B cell (primary cell): Measurements from ENCODE around the gene PLEKHA5. TPM values are rescaled to one million over a fixed set of nuclear protein-coding genes. Genes with fewer than 3 reads are reported as not detected.

Experiments
- ATAC-seq: fragments of 200-7000 bp; cut with Tn5 transposase; one replicate; pipeline ENCODE4 v1.10.0; 2021; ENCODE audit warnings: low read depth, mild to moderate bottlenecking, moderate number of reproducible peaks, moderate library complexity
- CTCF ChIA-PET: fragments of 350-600 bp; sonication (Branson Sonifier 250); formaldehyde crosslinking; loops from one replicate; lab custom pipeline; 2021; ENCODE audit warnings: antibody characterized with exemption, inconsistent platforms; lab: Charles Lee
- POLR2A ChIA-PET: fragments of 350-600 bp; sonication (Branson Sonifier 250); formaldehyde crosslinking; loops from one replicate; lab custom pipeline; 2021; ENCODE audit warnings: antibody characterized with exemption; lab: Charles Lee
- DNase-seq: peaks from one replicate; pipeline ENCODE4 v3.0.0; 2013
- H2AFZ ChIP-seq: 2 replicates; pipeline ENCODE4 v1.6.1; 2012; ENCODE audit warnings: mild to moderate bottlenecking, low read depth, low read length; ENCODE audit not compliant: insufficient read depth, poor library complexity, severe bottlenecking
- H3K27ac ChIP-seq, 2 donors: 1 replicate in 1 of 2; 2 replicates in 1 of 2; pipeline ENCODE4 v1.5.1; 2012 to 2013; ENCODE audit warnings: low read length in 2 of 2, mild to moderate bottlenecking in 2 of 2, moderate library complexity in 1 of 2
- H3K27me3 ChIP-seq, 4 experiments: fragments of 200-600 bp in 1 of 4; sonication (generic) in 1 of 4; replicated peaks in 1 of 4; 1 replicate in 2 of 4; 2 replicates in 2 of 4; pipeline versions ENCODE4 v1.6.1 to v1.7.0; 2013 to 2016; ENCODE audit warnings: low read length in 3 of 4, mild to moderate bottlenecking in 2 of 4, mixed read lengths in 1 of 4, moderate library complexity in 1 of 4; ENCODE audit not compliant: insufficient read depth in 4 of 4, control insufficient read depth in 3 of 4; ENCODE audit errors: control extremely low read depth in 1 of 4
- H3K36me3 ChIP-seq, 2 experiments: replicated peaks in 1 of 2; 1 replicate in 1 of 2; 2 replicates in 1 of 2; pipeline versions ENCODE4 v1.6.1 to v1.7.1; 2013; ENCODE audit warnings: low read length in 1 of 2; ENCODE audit not compliant: insufficient read depth in 2 of 2, control insufficient read depth in 1 of 2; ENCODE audit errors: control extremely low read depth in 1 of 2, extremely low read depth in 1 of 2
- H3K4me1 ChIP-seq, 2 donors: fragments of 200-600 bp in 1 of 2; sonication (generic) in 1 of 2; 1 replicate in 1 of 2; 2 replicates in 1 of 2; pipeline versions ENCODE4 v1.5.1 to v1.6.1; 2013 to 2017; ENCODE audit warnings: low read length in 2 of 2; ENCODE audit not compliant: control insufficient read depth in 2 of 2, insufficient read depth in 2 of 2
- H3K4me2 ChIP-seq: replicated peaks from 2 replicates; pipeline ENCODE3; 2012; ENCODE audit warnings: mild to moderate bottlenecking, low read depth, low read length; ENCODE audit not compliant: poor library complexity, severe bottlenecking
- H3K4me3 ChIP-seq, 5 experiments: fragments of 200-600 bp in 1 of 5; sonication (generic) in 1 of 5; 1 replicate in 3 of 5; 2 replicates in 2 of 5; pipeline versions ENCODE4 v1.5.1 to v1.7.0; 2011 to 2016; ENCODE audit warnings: low read length in 4 of 5, mild to moderate bottlenecking in 4 of 5, low read depth in 2 of 5, control low read depth in 1 of 5, moderate library complexity in 1 of 5; ENCODE audit not compliant: insufficient read depth in 1 of 5; ENCODE audit errors: control extremely low read depth in 1 of 5, extremely low read depth in 1 of 5
- H3K79me2 ChIP-seq: fragments of 200-600 bp; sonication (generic); one replicate; pipeline ENCODE4 v1.6.0; 2016; ENCODE audit warnings: low read length; ENCODE audit not compliant: control insufficient read depth, insufficient read depth
- H3K9ac ChIP-seq: fragments of 200-600 bp; sonication (generic); 2 replicates; pipeline ENCODE4 v1.6.1; 2017; ENCODE audit warnings: mild to moderate bottlenecking, low read length, moderate library complexity
- H3K9me3 ChIP-seq, 3 donors: one replicate each; pipeline versions ENCODE4 v1.6.1 to v1.7.1; 2013; ENCODE audit warnings: low read length in 2 of 3; ENCODE audit not compliant: control insufficient read depth in 2 of 3, insufficient read depth in 1 of 3; ENCODE audit errors: control extremely low read depth in 1 of 3
- H4K20me1 ChIP-seq: 2 replicates; pipeline ENCODE4 v1.6.0; 2012; ENCODE audit warnings: mild to moderate bottlenecking, low read length; ENCODE audit not compliant: insufficient read depth, control insufficient read depth, poor library complexity, severe bottlenecking
- H3K27ac Mint-ChIP-seq: one replicate; pipeline ENCODE4 v1.8.0; 2021; ENCODE audit warnings: mixed read lengths
- H3K27me3 Mint-ChIP-seq: one replicate; pipeline ENCODE4 v1.8.0; 2021; ENCODE audit warnings: mixed read lengths
- H3K4me1 Mint-ChIP-seq: one replicate; pipeline ENCODE4 v1.8.0; 2021; ENCODE audit warnings: mixed read lengths
- H3K4me3 Mint-ChIP-seq: one replicate; pipeline ENCODE4 v1.8.0; 2021; ENCODE audit warnings: mixed read lengths
- H3K9me3 Mint-ChIP-seq: one replicate; pipeline ENCODE4 v1.8.0; 2022; ENCODE audit warnings: mixed read lengths; ENCODE audit not compliant: insufficient read depth
- EZH2 ChIP-seq: IDR thresholded peaks from 2 replicates; pipeline ENCODE4 v1.6.1; 2012; ENCODE audit warnings: borderline replicate concordance, low read depth, mild to moderate bottlenecking, moderate library complexity, low read length; ENCODE audit not compliant: insufficient read depth, poor library complexity, severe bottlenecking
- WGBS: methylation state at CpG from one replicate; pipeline ENCODE4 v1.1.5; 2013; ENCODE audit warnings: missing lambda C conversion rate; ENCODE audit not compliant: insufficient coverage; 5-methylcytosine and 5-hydroxymethylcytosine counted together
- intact Hi-C: fragments of 100-400 bp; cut with micrococcal nuclease; formaldehyde crosslinking; loops from one replicate; pipeline ENCODE4 v1.10.0; 2022
- polyA plus RNA-seq: library from polyadenylated mRNA; depleted of rRNA; stranded (reverse); fragments of >200 nt; gene quantifications from 2 replicates; pipeline ENCODE4 v1.2.3, GENCODE V29; 2012
- total RNA-seq, 2 donors: library from RNA; stranded (reverse); fragments of 120-200 nt in 1 of 2; gene quantifications; 1 replicate in 1 of 2; 2 replicates in 1 of 2; pipeline versions ENCODE4 v1.2.3 to v1.2.4, GENCODE V29; 2013 to 2022
- TF ChIP-seq, protein P1 (sequence below): fragments of 200-600 bp; IDR thresholded peaks from one replicate; pipeline ENCODE4 v1.8.0; 2022; ENCODE audit warnings: antibody characterized with exemption, mild to moderate bottlenecking

Gene PLEKHA5
- total and polyA plus RNA-seq, 2 donors (not counting 1 experiment from before 2014, with no cell fraction given), result 0.03 to 0.22 TPM

GRCh38 chr12:19154686-19155085 lies 25.2 kb downstream of the PLEKHA5 start:
- no peak overlapping the region for H2AFZ ChIP-seq
- no peaks in the 10 kb centered on the region for H3K4me1 ChIP-seq
- H3K4me3 ChIP-seq, result no peak overlapping the region
- TF ChIP-seq, protein P1, sequence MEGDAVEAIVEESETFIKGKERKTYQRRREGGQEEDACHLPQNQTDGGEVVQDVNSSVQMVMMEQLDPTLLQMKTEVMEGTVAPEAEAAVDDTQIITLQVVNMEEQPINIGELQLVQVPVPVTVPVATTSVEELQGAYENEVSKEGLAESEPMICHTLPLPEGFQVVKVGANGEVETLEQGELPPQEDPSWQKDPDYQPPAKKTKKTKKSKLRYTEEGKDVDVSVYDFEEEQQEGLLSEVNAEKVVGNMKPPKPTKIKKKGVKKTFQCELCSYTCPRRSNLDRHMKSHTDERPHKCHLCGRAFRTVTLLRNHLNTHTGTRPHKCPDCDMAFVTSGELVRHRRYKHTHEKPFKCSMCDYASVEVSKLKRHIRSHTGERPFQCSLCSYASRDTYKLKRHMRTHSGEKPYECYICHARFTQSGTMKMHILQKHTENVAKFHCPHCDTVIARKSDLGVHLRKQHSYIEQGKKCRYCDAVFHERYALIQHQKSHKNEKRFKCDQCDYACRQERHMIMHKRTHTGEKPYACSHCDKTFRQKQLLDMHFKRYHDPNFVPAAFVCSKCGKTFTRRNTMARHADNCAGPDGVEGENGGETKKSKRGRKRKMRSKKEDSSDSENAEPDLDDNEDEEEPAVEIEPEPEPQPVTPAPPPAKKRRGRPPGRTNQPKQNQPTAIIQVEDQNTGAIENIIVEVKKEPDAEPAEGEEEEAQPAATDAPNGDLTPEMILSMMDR, result no peak
- CTCF ChIA-PET, result no interaction called here
- Mint-ChIP-seq H3K9me3 (no peaks in the 10 kb centered on the region), H3K4me3 (no peak overlapping the region), H3K4me1 (no peaks in the 10 kb centered on the region), H3K27me3 (no peaks in the 10 kb centered on the region), H3K27ac (no peak overlapping the region)
- H3K36me3 ChIP-seq, result no peaks in the 10 kb centered on the region
- no peaks in the 10 kb centered on the region for H3K79me2 ChIP-seq
- no peak overlapping the region for H3K9ac ChIP-seq
- POLR2A ChIA-PET, result no interaction called here
- WGBS, result no CpG with 5 or more reads among the region's 2 CpGs
- no peak overlapping the region for H3K4me2 ChIP-seq
- ATAC-seq (no peak), DNase-seq (no peak)
- no peaks in the 10 kb centered on the region for H3K9me3 ChIP-seq
- intact Hi-C loops, result no loop called here
- no peaks in the 10 kb centered on the region for H4K20me1 ChIP-seq
- H3K27me3 ChIP-seq, result no peaks in the 10 kb centered on the region
- no peak overlapping the region for H3K27ac ChIP-seq

- no peaks in the 10 kb centered on the region for H3K27me3 ChIP-seq
- H2AFZ ChIP-seq, result no peak overlapping the region
- ChIA-PET POLR2A (no interaction called here), CTCF (interaction anchor here (0.6 kb wide), 1 partner anchor 193 kb away, joined by 4 read pairs; no protein-coding TSS in a partner anchor)
- no peaks in the 10 kb centered on the region for H3K9me3 Mint-ChIP-seq
- intact Hi-C loops, result no loop called here
- no peaks in the 10 kb centered on the region for H3K9me3 ChIP-seq
- H4K20me1 ChIP-seq, result no peaks in the 10 kb centered on the region
- no peak for DNase-seq
- no peaks in the 10 kb centered on the region for H3K4me1 Mint-ChIP-seq
- H3K79me2 ChIP-seq, result no peaks in the 10 kb centered on the region
- H3K9ac ChIP-seq, result no peak overlapping the region
- H3K27me3 Mint-ChIP-seq, result no peaks in the 10 kb centered on the region
- no peaks in the 10 kb centered on the region for H3K4me1 ChIP-seq
- no peak overlapping the region for H3K4me2 ChIP-seq
- no peak overlapping the region for H3K27ac ChIP-seq
- H3K4me3 ChIP-seq, result no peak overlapping the region
- H3K4me3 Mint-ChIP-seq, result no peak overlapping the region
- no peak overlapping the region for H3K27ac Mint-ChIP-seq
- ATAC-seq, result no peak
- H3K36me3 ChIP-seq, result no peaks in the 10 kb centered on the region
- TF ChIP-seq, protein P1, result no peak
- TF ChIP-seq EZH2, result no peak
- WGBS, result 100% methylated on average over 1 of the region's 5 CpGs
Observed at GRCh38 chr12:19155981-19156734, 26.6 kb downstream of the PLEKHA5 start.
